Keratinocyte (primary cell): ENCODE measurements around the gene SLF2. TPM values are rescaled to one million over a fixed set of nuclear protein-coding genes. Genes with fewer than 3 reads are reported as not detected.

Experiments
- DNase-seq: peaks from one replicate; pipeline ENCODE4 v3.0.0-alpha.2; 2011; ENCODE audit warnings: low read depth, missing footprints, low spot score
- FAIRE-seq: peaks from 2 replicates; lab custom pipeline; 2011; peaks lifted over from hg19 to GRCh38; lab: Jason Lieb, UNC
- H2AFZ ChIP-seq: 2 replicates; pipeline ENCODE4 v1.6.0; 2012; ENCODE audit warnings: low read length, control low read depth, inconsistent platforms; ENCODE audit not compliant: control insufficient read depth
- H3K27ac ChIP-seq: 2 replicates; pipeline ENCODE4 v1.5.1; 2011; ENCODE audit warnings: low read length; ENCODE audit not compliant: control insufficient read depth, insufficient read depth
- H3K27me3 ChIP-seq: 3 replicates; pipeline ENCODE4 v1.6.0; 2011; ENCODE audit warnings: low read length; ENCODE audit not compliant: control insufficient read depth, insufficient read depth; ENCODE audit errors: extremely low read depth
- H3K36me3 ChIP-seq, 2 experiments: 2 replicates in 1 of 2; 3 replicates in 1 of 2; pipeline ENCODE4 v1.5.1; 2011; ENCODE audit warnings: low read length in 2 of 2, mild to moderate bottlenecking in 1 of 2; ENCODE audit not compliant: control insufficient read depth in 2 of 2, insufficient read depth in 2 of 2; ENCODE audit errors: extremely low read depth in 1 of 2
- H3K4me1 ChIP-seq: 3 replicates; pipeline ENCODE4 v1.5.1; 2011; ENCODE audit warnings: low read length; ENCODE audit not compliant: control insufficient read depth, insufficient read depth; ENCODE audit errors: extremely low read depth
- H3K4me2 ChIP-seq: 3 replicates; pipeline ENCODE4 v1.6.0; 2011; ENCODE audit warnings: low read depth, low read length; ENCODE audit not compliant: control insufficient read depth, insufficient read depth; ENCODE audit errors: extremely low read depth
- H3K4me3 ChIP-seq, 3 experiments: fragments of 200-600 bp in 1 of 3; sonication (generic) in 1 of 3; 2 replicates in 2 of 3; 3 replicates in 1 of 3; pipeline ENCODE4 v1.5.1; 2011 to 2016; ENCODE audit warnings: low read length in 3 of 3, mild to moderate bottlenecking in 3 of 3, control low read depth in 2 of 3, inconsistent platforms in 1 of 3, low read depth in 1 of 3, mixed read lengths in 1 of 3, mixed run types in 1 of 3, moderate library complexity in 1 of 3; ENCODE audit not compliant: control insufficient read depth in 2 of 3, insufficient read depth in 2 of 3; ENCODE audit errors: extremely low read depth in 1 of 3
- H3K79me2 ChIP-seq: 2 replicates; pipeline ENCODE4 v1.6.0; 2012; ENCODE audit warnings: low read length; ENCODE audit not compliant: control insufficient read depth, insufficient read depth
- H3K9ac ChIP-seq: 3 replicates; pipeline ENCODE4 v1.6.0; 2011; ENCODE audit warnings: low read length; ENCODE audit not compliant: control insufficient read depth, insufficient read depth; ENCODE audit errors: extremely low read depth
- H3K9me1 ChIP-seq: 3 replicates; pipeline ENCODE4 v1.6.0; 2011; ENCODE audit warnings: low read length; ENCODE audit not compliant: control insufficient read depth, insufficient read depth; ENCODE audit errors: extremely low read depth
- H3K9me3 ChIP-seq: 2 replicates; pipeline ENCODE4 v1.5.1; 2012; ENCODE audit warnings: low read depth, low read length; ENCODE audit not compliant: control insufficient read depth
- H4K20me1 ChIP-seq: 3 replicates; pipeline ENCODE4 v1.6.0; 2011; ENCODE audit warnings: low read length; ENCODE audit not compliant: control insufficient read depth, insufficient read depth; ENCODE audit errors: extremely low read depth
- CTCF ChIP-seq, 3 experiments: IDR thresholded peaks in 1 of 3; conservative IDR thresholded peaks in 1 of 3; optimal IDR thresholded peaks in 1 of 3; 2 replicates in 2 of 3; 3 replicates in 1 of 3; pipeline versions ENCODE3 to v1.5.1; 2011; ENCODE audit warnings: low read length in 3 of 3, mild to moderate bottlenecking in 3 of 3, moderate library complexity in 2 of 3, control low read depth in 1 of 3, inconsistent platforms in 1 of 3; ENCODE audit not compliant: insufficient read depth in 2 of 3; ENCODE audit errors: extremely low read depth in 1 of 3
- EZH2 ChIP-seq: IDR thresholded peaks from one replicate; pipeline ENCODE4 v1.6.1; 2012; ENCODE audit warnings: inconsistent platforms, mild to moderate bottlenecking, low read length, moderate library complexity
- dilution Hi-C: fragments of 300-500 bp; cut with MboI; formaldehyde crosslinking; loops from one replicate; pipeline ENCODE4 v1.7.0; 2020; ENCODE audit warnings: low sequenced_read_pairs; ENCODE audit not compliant: extremely low pct_ligation_motif_present
- polyA plus RNA-seq, 5 experiments: library from polyadenylated mRNA; depleted of rRNA in 3 of 5; stranded (reverse) in 3 of 5; stranded (forward) in 1 of 5; unstranded in 1 of 5; fragments of >200 nt; gene quantifications; 1 replicate in 1 of 5; 2 replicates in 3 of 5; 3 replicates in 1 of 5; pipeline versions ENCODE4 v1.2.1 to v1.2.3, GENCODE V29; 2011 to 2012; ENCODE audit warnings: missing spikeins in 2 of 5, low read depth in 1 of 5, low replicate concordance in 1 of 5

Gene SLF2
- polyA plus RNA-seq, 1 donor (not counting 4 experiments of a cell fraction or from before 2014, with no cell fraction given) = 7.1 TPM

- no peaks in the 10 kb centered on the region for H3K27me3 ChIP-seq
- FAIRE-seq = no peak
- TF ChIP-seq CTCF (optimal IDR thresholded peaks at IDR 0.05 in 1 of 3, IDR thresholded peaks at IDR 0.05 in 1 of 3, conservative IDR thresholded peaks at IDR 0.05 in 1 of 3; ENCODE audit: extremely low read depth in 1 of 3, insufficient read depth in 2 of 3, low read length in 3 of 3) (no peak), EZH2 (no peak)
- no peak overlapping the region for H2AFZ ChIP-seq
- H3K9me1 ChIP-seq = no peaks in the 10 kb centered on the region
- H3K4me3 ChIP-seq = no peak overlapping the region
- no peaks in the 10 kb centered on the region for H4K20me1 ChIP-seq
- peaks cover 6% of the 10 kb centered on the region for H3K4me1 ChIP-seq
- H3K27ac ChIP-seq = no peak overlapping the region
- no peaks in the 10 kb centered on the region for H3K9me3 ChIP-seq
- peaks cover 26% of the 10 kb centered on the region for H3K79me2 ChIP-seq
- H3K4me2 ChIP-seq = no peak overlapping the region
- H3K36me3 ChIP-seq = peaks cover 15 to 26% of the 10 kb centered on the region in 2 experiments
- DNase-seq = no peak
- no peak overlapping the region for H3K9ac ChIP-seq
- dilution Hi-C loops = no loop called here
These were observed 91.0 kb downstream of the SLF2 start for GRCh38 chr10:101003639-101004206.

GRCh38 chr10:101005361-101005760 lies 92.6 kb downstream of the SLF2 start:
- no peak overlapping the region for H3K27ac ChIP-seq
- peaks cover 7% of the 10 kb centered on the region for H3K4me1 ChIP-seq
- H2AFZ ChIP-seq = no peak overlapping the region
- H3K36me3 ChIP-seq = peaks cover 15 to 26% of the 10 kb centered on the region in 2 experiments
- H4K20me1 ChIP-seq = no peaks in the 10 kb centered on the region
- H3K4me2 ChIP-seq = no peak overlapping the region
- H3K4me3 ChIP-seq = no peak overlapping the region
- no peaks in the 10 kb centered on the region for H3K27me3 ChIP-seq
- H3K79me2 ChIP-seq = peaks cover 16% of the 10 kb centered on the region
- H3K9ac ChIP-seq = no peak overlapping the region
- TF ChIP-seq EZH2 (no peak), CTCF (optimal IDR thresholded peaks at IDR 0.05 in 1 of 3, IDR thresholded peaks at IDR 0.05 in 1 of 3, conservative IDR thresholded peaks at IDR 0.05 in 1 of 3; ENCODE audit: extremely low read depth in 1 of 3, insufficient read depth in 2 of 3, low read length in 3 of 3) (no peak)
- FAIRE-seq (no peak), DNase-seq (no peak)
- dilution Hi-C loops = no loop called here
- no peaks in the 10 kb centered on the region for H3K9me1 ChIP-seq
- H3K9me3 ChIP-seq = no peaks in the 10 kb centered on the region
